OCI-LY1 (cell line): Measurements from ENCODE around the gene PTPRT.

Experiments
- H2AFZ ChIP-seq: fragments of 200-600 bp; sonication (generic), shearing (Covaris generic); 2 replicates; pipeline ENCODE4 v1.6.0; 2014; ENCODE audit warnings: antibody characterized with exemption, mild to moderate bottlenecking, low read length
- H3F3A ChIP-seq: fragments of 200-600 bp; sonication (generic), shearing (Covaris generic); 2 replicates; pipeline ENCODE4 v1.6.0; 2014; ENCODE audit warnings: mild to moderate bottlenecking, antibody characterized with exemption, low read length, moderate library complexity; ENCODE audit not compliant: insufficient read depth
- H3K27ac ChIP-seq: fragments of 200-600 bp; sonication (generic); 2 replicates; pipeline ENCODE4 v1.5.1; 2014; ENCODE audit warnings: low read length, mixed run types, mild to moderate bottlenecking, low read depth; ENCODE audit not compliant: poor library complexity, severe bottlenecking
- H3K27me3 ChIP-seq: fragments of 200-600 bp; sonication (generic); 2 replicates; pipeline ENCODE4 v1.6.0; 2014; ENCODE audit warnings: antibody characterized with exemption, mild to moderate bottlenecking, low read length, moderate library complexity; ENCODE audit not compliant: insufficient read depth
- H3K36me3 ChIP-seq: fragments of 200-600 bp; sonication (generic); 2 replicates; pipeline ENCODE4 v1.6.1; 2014; ENCODE audit warnings: mild to moderate bottlenecking, antibody characterized with exemption, low read length, moderate library complexity, mixed read lengths; ENCODE audit not compliant: insufficient read depth
- H3K4me1 ChIP-seq: fragments of 200-600 bp; sonication (generic); 2 replicates; pipeline ENCODE4 v1.5.1; 2014; ENCODE audit warnings: mild to moderate bottlenecking, low read length, moderate library complexity; ENCODE audit not compliant: insufficient read depth, severe bottlenecking
- H3K4me2 ChIP-seq: fragments of 200-600 bp; sonication (generic), shearing (Covaris generic); 2 replicates; pipeline ENCODE4 v1.6.1; 2014; ENCODE audit warnings: low read length
- H3K4me3 ChIP-seq: fragments of 200-600 bp; sonication (generic); 2 replicates; pipeline ENCODE4 v1.5.1; 2014; ENCODE audit warnings: low read length, low read depth, mild to moderate bottlenecking, mixed read lengths; ENCODE audit not compliant: poor library complexity, severe bottlenecking
- H3K79me2 ChIP-seq: fragments of 200-600 bp; shearing (Covaris generic); 2 replicates; pipeline ENCODE4 v1.6.1; 2016; ENCODE audit warnings: mixed run types, low read length, mixed read lengths; ENCODE audit not compliant: insufficient read depth
- H3K9ac ChIP-seq: fragments of 200-600 bp; sonication (generic), shearing (Covaris generic); 2 replicates; pipeline ENCODE4 v1.6.1; 2014; ENCODE audit warnings: mild to moderate bottlenecking, low read length, mixed read lengths
- H3K9me2 ChIP-seq: fragments of 200-600 bp; sonication (generic), shearing (Covaris generic); 2 replicates; pipeline ENCODE4 v1.6.1; 2014; ENCODE audit warnings: low read depth, mild to moderate bottlenecking, low read length, mixed read lengths
- H3K9me3 ChIP-seq: fragments of 200-600 bp; shearing (Covaris generic); 2 replicates; pipeline ENCODE4 v1.6.1; 2014; ENCODE audit warnings: low read length, mixed read lengths
- H4K20me1 ChIP-seq: fragments of 200-600 bp; sonication (generic), shearing (Covaris generic); 2 replicates; pipeline ENCODE4 v1.6.0; 2016; ENCODE audit warnings: mild to moderate bottlenecking, low read length; ENCODE audit not compliant: insufficient read depth
- CTCF ChIP-seq: fragments of 200-600 bp; sonication (generic), shearing (Covaris generic); IDR thresholded peaks from 2 replicates; pipeline ENCODE4 v1.5.1; 2017; ENCODE audit warnings: mild to moderate bottlenecking, antibody characterized with exemption, low read length, moderate library complexity, mixed read lengths
- EZH2 ChIP-seq: fragments of 200-600 bp; sonication (generic), shearing (Covaris generic); IDR thresholded peaks from 2 replicates; pipeline ENCODE4 v1.8.0; 2017; ENCODE audit warnings: borderline replicate concordance, mixed run types, mild to moderate bottlenecking, antibody characterized with exemption, low read length, moderate library complexity, mixed read lengths

The PTPRT gene

GRCh38 chr20:42920776-42921175 is 268.9 kb downstream of the PTPRT start:
- no peaks in the 10 kb centered on the region for H3K27me3 ChIP-seq
- no peak overlapping the region for H2AFZ ChIP-seq
- H3K9me2 ChIP-seq, result no peaks in the 10 kb centered on the region
- H3K36me3 ChIP-seq, result no peaks in the 10 kb centered on the region
- H3K9ac ChIP-seq, result no peak overlapping the region
- no peaks in the 10 kb centered on the region for H3F3A ChIP-seq
- TF ChIP-seq CTCF, result no peak
- no peak for TF ChIP-seq EZH2
- no peak overlapping the region for H3K4me3 ChIP-seq
- H3K4me2 ChIP-seq, result no peak overlapping the region
- H4K20me1 ChIP-seq, result no peaks in the 10 kb centered on the region
- no peaks in the 10 kb centered on the region for H3K4me1 ChIP-seq
- H3K79me2 ChIP-seq, result no peaks in the 10 kb centered on the region
- H3K27ac ChIP-seq, result no peak overlapping the region
- H3K9me3 ChIP-seq, result no peaks in the 10 kb centered on the region

- Histone ChIP-seq H3K4me1 (no peaks in the 10 kb centered on the region), H3F3A (no peaks in the 10 kb centered on the region), H3K27me3 (no peaks in the 10 kb centered on the region), H3K9me3 (no peaks in the 10 kb centered on the region), H4K20me1 (no peaks in the 10 kb centered on the region), H3K79me2 (no peaks in the 10 kb centered on the region), H3K9ac (no peak overlapping the region), H3K9me2 (no peaks in the 10 kb centered on the region), H3K4me2 (no peak overlapping the region), H2AFZ (no peak overlapping the region), H3K36me3 (no peaks in the 10 kb centered on the region), H3K27ac (no peak overlapping the region), H3K4me3 (no peak overlapping the region)
- TF ChIP-seq EZH2 (no peak), CTCF (no peak)
Observed at GRCh38 chr20:42919316-42919715, 270.4 kb downstream of the PTPRT start.

GRCh38 chr20:42915081-42915480 is 274.6 kb downstream of the PTPRT start:
- H3K27ac ChIP-seq, result no peak overlapping the region
- no peak for TF ChIP-seq CTCF
- no peak for TF ChIP-seq EZH2
- no peaks in the 10 kb centered on the region for H3K4me1 ChIP-seq
- H3K27me3 ChIP-seq, result no peaks in the 10 kb centered on the region
- no peaks in the 10 kb centered on the region for H3K9me2 ChIP-seq
- H3K9me3 ChIP-seq, result no peaks in the 10 kb centered on the region
- H3K9ac ChIP-seq, result no peak overlapping the region
- no peaks in the 10 kb centered on the region for H3F3A ChIP-seq
- no peaks in the 10 kb centered on the region for H3K79me2 ChIP-seq
- no peaks in the 10 kb centered on the region for H3K36me3 ChIP-seq
- no peak overlapping the region for H2AFZ ChIP-seq
- no peak overlapping the region for H3K4me3 ChIP-seq
- H3K4me2 ChIP-seq, result no peak overlapping the region
- no peaks in the 10 kb centered on the region for H4K20me1 ChIP-seq
